Right renal cortex interstitium (tissue), 3 donors: ENCODE data around the gene TPPP2. TPM values are rescaled to one million over a fixed set of nuclear protein-coding genes. Genes with fewer than 3 reads are reported as not detected.
A peak's percentile ranks its signal among the peaks of the same experiment; 100 is the strongest.
"Not testable (repeated sequence)": the region's sequence is repeated elsewhere in the genome, so short reads cannot be mapped to it uniquely, and the experiment has no call there.

Experiments
- DNase-seq, 3 donors: peaks; one replicate each; pipeline ENCODE4 v3.0.0-alpha.2; 2013; ENCODE audit warnings: low read depth in 3 of 3, low spot score in 2 of 3
- polyA plus RNA-seq, 3 donors: library from polyadenylated mRNA; unstranded; fragments of 120-200 nt; gene quantifications; one replicate each; pipeline ENCODE4 v1.2.1, GENCODE V29; 2013; ENCODE audit not compliant: insufficient read length in 3 of 3

TPPP2 gene
- 1 to 10 TPM; 3.0 to 4.3 (median 3.7) TPM for polyA plus RNA-seq

- DNase-seq: no peak
These were observed at the start of gene TPPP2 for GRCh38 chr14:21029917-21030316. Gene TPPP2 (plus strand): TSS chr14:21030217. CDS start chr14:21030582, 365 bp downstream.

DNA sequence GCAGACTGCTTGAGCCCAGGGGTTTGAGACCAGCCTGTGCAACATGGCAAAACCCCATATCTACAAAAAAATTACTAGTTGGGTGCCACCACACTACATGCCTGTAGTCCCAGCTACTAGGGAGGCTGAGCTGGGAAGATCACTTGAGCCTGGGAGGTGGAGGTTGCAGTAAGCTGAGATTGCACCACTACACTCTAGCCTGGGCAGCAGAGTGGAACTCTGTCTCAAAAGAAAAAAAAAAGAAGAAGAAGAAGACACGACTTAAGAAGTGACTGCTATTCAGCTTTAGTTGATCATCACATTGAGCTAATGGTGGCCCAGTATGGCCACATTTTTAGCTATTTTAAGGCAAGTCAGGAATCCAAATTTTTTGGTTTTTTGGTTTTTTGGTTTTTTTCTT lies 49.1 kb upstream of the TPPP2 start:
- DNase-seq: no peak

DNA sequence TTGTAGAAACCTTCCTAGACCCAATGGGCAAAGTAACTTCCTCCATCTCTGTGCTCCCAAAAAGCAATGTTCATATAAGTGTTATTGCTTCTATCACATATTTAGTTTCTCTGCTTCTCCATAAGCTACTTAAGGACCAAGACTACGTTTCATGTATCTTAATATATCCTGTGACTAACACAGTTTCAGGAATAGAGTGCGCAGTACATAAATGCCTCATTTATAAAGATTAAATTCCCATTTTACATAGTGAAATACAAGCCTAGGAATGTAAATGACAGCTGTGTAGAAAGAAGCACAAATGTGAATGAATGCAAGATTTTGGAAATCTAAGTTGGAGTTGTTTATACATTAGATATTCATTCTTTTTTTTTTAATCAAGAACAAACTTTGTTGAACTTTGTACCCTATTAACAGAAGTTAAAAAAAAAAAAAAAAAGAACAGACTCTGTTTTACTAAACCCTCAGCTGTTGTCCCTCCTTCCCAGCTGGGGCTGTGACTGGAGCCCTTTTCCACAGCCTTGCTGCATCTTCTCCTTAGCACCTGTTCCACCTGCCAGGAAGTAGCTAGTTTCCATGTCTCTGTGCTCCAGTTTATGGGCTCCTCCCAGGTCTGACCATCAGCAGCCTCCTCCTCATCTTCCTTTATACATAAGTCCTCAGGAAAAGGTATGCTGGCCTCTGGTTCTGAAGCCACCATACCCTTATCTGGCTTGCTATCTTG lies 47.2 kb upstream of the TPPP2 start:
- no peak for DNase-seq

DNA sequence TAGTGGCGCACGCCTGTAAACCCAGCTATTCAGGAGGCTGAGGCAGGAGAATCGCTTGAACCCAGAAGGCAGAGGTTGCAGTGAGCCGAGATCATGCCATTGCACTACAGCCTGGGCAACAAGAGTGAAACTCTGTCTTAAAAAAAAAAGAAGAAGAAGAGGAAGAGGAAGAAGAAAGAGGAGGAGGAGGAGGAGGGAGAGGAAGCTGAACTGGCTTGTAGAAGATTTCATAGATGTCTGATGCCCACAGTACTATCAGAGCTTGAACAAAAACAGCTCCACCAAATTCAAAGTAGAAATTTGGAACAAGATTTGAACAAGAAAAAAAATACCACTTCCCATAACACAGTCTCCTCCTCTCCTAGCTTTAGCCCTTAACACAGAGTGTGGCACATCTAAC lies 44.4 kb upstream of the TPPP2 start:
- DNase-seq: not testable (repeated sequence)

GRCh38 chr14:20986811-20987210 lies 43.2 kb upstream of the TPPP2 start:
- no peak for DNase-seq

DNA sequence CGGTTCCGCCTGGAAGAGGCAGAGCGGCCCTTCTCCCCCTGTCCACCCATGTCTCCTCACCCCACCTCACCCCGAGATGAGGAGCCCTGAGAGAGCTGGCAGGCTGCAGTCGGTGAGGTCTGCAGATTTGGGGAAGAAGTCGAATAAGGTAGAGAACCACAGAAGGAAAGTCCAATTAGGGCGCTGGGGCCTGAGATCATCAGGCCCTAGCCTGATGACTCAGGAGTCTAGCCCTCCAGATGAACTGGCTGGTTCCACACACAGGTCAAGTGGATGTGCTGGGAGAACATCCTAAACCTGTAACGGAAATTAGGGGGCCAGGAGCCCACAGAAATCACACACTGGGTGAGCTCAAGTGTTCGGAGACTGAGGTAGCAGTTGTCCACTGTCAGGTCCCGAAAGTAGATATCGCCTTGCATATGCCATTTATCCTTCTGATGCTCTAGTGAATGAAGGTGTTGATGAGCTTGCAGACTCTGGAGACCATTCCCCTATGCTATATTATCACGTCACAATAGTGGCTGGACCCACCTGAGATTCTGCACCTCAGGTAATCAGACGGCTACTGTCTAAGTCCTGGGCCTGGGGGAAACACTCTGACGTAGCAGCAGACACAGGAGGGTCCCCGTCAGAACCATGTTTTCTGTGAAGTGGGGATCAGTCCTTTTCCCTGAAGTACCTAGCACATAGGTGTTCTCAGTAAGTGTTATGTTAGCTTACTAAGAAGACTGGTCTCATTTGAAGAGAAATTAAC lies 41.1 kb upstream of the TPPP2 start:
- DNase-seq: no peak

- no peak for DNase-seq
These were observed 40.6 kb upstream of the TPPP2 start for GRCh38 chr14:20989471-20989786.

GRCh38 chr14:20989787-20990600 lies 40.0 kb upstream of the TPPP2 start, which contains the start of gene METTL17:
Gene METTL17 (plus strand): TSS chr14:20989980. CDS start chr14:20990003, 23 bp downstream.
- peak; percentile 86 to 91 (median 90) for DNase-seq

DNA sequence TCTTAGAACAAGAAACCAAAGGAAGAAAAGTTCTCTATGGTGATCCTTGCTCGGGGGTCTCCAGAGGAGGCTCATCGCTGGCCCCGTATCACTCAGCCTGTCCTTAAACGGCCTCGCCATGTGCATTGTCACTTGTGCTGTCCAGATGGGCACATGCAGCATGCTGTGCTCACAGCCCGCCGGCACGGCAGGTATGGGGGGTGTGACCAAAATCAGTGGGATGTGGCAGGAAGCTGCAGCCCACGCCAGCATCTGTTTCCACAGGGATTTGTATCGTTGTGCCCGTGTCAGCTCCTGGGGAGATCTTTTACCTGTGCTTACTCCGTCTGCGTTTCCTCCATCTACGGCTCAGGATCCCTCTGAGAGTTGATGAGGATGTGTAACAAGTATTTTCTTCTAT lies 33.5 kb upstream of the TPPP2 start:
- DNase-seq: no peak

GRCh38 chr14:20997115-20997514 lies 32.9 kb upstream of the TPPP2 start:
- DNase-seq: no peak

DNA sequence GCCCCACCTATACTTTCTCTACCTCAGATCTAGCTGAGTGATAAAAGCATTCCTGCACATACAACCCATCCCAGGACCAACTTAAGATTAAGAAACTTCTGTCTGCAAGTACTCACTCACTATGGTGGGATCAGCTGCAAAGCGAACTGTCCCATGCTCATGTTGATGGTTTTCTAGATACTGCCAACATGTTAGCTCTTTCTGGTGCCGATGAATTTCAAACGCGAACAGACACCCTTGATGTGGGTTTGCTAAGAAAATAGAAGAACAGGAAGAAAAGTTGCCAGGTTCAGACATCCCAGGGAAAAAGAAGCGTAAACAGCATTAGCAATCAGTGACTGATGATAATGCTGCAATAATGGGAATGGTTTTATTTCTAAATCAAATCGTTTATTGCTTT lies 32.5 kb upstream of the TPPP2 start:
- no peak for DNase-seq

- DNase-seq: no peak
These were observed 31.9 kb upstream of the TPPP2 start for GRCh38 chr14:20998139-20998538.

DNA sequence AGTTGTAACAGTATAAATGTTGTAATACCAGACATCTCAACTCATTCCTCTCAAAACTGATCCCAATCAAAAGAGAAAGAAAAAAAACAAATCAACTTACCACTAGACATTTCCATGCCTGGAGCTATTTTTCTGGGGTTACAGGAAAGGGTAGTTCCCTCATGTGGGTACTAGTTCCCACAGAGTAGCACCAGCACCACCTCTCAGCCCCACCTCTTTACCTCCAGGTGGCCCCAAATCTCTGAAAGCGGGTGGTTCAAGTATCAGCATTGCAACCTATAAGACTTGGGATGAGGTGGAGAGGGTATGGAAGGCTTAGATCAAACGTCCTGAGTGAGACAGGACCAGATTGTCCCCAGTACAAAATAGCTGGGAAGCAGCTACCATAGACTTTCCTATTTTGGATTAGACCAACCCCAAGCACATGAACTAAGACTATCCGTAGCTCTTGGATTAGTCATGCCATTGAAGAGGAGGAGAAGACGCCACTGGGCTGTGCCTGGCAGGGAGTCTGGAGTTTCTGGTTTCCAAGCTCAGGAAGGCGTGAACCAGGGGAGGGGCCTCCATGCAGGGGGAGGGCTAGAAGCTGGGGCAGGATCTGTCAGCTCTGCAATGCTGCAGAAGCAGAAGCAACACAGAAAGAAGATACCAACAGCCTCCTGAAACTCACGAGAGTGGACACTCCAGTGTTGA lies 31.2 kb upstream of the TPPP2 start, which contains the start of gene SLC39A2:
Gene SLC39A2, plus strand, starts transcription at position 620 of the 693 bp plus-strand sequence. CDS start 154 bp downstream, outside the sequence.
- no peak for DNase-seq

GRCh38 chr14:20999591-20999990 lies 30.4 kb upstream of the TPPP2 start:
- DNase-seq: no peak

DNA sequence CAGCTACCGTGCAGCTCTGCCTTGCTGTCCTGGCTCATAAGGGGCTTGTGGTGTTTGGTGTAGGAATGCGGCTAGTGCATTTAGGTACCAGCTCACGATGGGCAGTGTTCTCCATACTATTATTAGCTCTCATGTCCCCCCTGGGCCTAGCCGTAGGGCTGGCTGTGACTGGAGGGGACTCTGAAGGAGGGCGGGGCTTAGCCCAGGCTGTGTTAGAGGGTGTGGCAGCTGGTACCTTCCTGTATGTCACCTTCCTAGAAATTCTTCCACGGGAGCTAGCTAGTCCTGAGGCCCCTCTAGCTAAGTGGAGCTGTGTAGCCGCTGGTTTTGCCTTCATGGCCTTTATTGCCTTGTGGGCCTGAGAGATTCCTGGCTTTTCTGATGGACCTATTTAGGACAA lies 28.8 kb upstream of the TPPP2 start:
- no peak for DNase-seq

- DNase-seq: no peak
These were observed 26.1 kb upstream of the TPPP2 start for GRCh38 chr14:21003788-21004346.

DNA sequence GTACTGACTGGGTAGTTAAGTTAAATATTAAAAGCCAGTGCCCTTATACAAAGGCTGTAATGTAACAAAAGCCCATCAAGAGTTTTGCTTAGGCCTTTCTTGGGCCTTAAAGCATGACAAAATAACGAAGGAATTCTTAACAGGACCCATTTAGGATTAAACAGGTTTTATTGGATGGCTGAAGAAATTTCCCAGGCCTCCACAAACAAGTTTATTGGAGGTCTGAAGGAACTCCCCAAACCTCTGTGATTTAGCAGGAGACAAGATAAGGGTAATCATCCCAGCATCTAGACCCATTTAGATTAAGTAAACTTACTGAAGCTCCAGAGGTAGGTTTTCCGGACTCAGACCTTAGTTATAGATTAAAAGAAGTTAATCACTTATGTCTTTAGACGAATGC lies 20.3 kb upstream of the TPPP2 start:
- not testable (repeated sequence) for DNase-seq

DNA sequence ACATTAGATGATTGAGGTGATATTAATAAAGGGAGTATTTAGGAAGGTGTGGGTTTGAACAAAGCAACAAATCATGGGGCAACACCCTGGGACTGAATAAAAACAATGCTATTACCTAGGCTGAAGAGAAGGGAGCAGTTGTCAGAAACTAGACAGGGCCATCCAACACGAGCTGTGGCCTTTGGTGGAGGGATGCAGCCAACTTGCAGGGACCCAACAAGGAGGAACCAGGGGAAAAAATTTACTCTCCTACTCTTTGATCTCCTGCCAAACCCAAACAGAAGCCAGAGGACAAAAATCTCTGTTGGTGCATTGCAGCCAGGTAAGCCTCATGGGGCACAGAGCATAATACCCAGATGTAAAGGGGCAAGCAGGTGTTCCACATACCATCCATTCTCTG lies 18.9 kb upstream of the TPPP2 start:
- DNase-seq: no peak

GRCh38 chr14:21014761-21015190 lies 15.2 kb upstream of the TPPP2 start:
- peak; percentile 85 to 91 (median 86) for DNase-seq

DNA sequence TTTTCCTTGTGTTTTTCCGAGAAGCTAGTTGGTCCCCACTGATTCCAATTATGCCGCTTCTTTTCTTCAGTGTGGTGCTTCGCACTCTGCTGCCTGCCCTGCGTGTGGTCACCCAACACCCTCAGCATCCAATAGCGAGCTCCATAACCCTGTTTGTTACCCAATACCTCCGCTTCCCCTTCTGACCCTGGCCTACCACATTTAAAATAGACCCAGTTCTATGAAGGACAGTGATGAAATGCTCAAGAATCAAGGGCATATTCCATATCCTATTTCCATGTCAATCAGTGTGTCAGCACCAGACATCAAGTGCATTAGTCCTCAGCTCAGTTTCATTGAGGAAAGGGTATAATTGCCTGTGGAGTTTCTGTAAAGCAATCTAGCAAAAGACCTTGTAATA lies 14.7 kb upstream of the TPPP2 start:
- DNase-seq: no peak
